ENCODE data around the gene SLC37A4. TPM values are rescaled to one million over a fixed set of nuclear protein-coding genes. Genes with fewer than 3 reads are reported as not detected.
A peak's percentile ranks its signal among the peaks of the same experiment; 100 is the strongest.

Gene SLC37A4
- total and polyA plus RNA-seq, 2 of the 13 experiments (the other 11 are each of a cell fraction or from before 2014, with no cell fraction given) = 43.0 to 56.1 TPM

GRCh38 chr11:119057000-119057769 is 26.5 kb upstream of the SLC37A4 start, which contains the start of gene HYOU1 (continued):
- TF ChIP-seq IRF2 (CRISPR knock-in tag; IDR thresholded peaks at IDR 0.05) = no peak
- TF ChIP-seq ZNF83 (CRISPR knock-in tag; IDR thresholded peaks at IDR 0.05; ENCODE audit: borderline replicate concordance) = no peak
- no peak for TF ChIP-seq REXO4 (CRISPR knock-in tag; IDR thresholded peaks at IDR 0.05; ENCODE audit: borderline replicate concordance)
- no peak for TF ChIP-seq ZNF280B (CRISPR knock-in tag; IDR thresholded peaks at IDR 0.05; ENCODE audit: borderline replicate concordance)
- TF ChIP-seq DNMT1 (CRISPR knock-in tag; IDR thresholded peaks at IDR 0.05) = no peak
- no peak for TF ChIP-seq FOXP4 (CRISPR knock-in tag; IDR thresholded peaks at IDR 0.05)
- no peak for TF ChIP-seq ZNF766 (CRISPR knock-in tag; IDR thresholded peaks at IDR 0.05; ENCODE audit: borderline replicate concordance)
- TF ChIP-seq ZNF816 (CRISPR knock-in tag; IDR thresholded peaks at IDR 0.05; ENCODE audit: borderline replicate concordance) = no peak
- TF ChIP-seq ADNP (CRISPR knock-in tag; IDR thresholded peaks at IDR 0.05) = no peak
- no peak; the same call in 1 of the 2 replicates for TF ChIP-seq HCFC1 (IDR thresholded peaks at IDR 0.05; ENCODE audit: low read depth, low read length)
- no peak for TF ChIP-seq ZSCAN12 (CRISPR knock-in tag; IDR thresholded peaks at IDR 0.05)
- peak; percentile 56 for TF ChIP-seq ZNF747 (CRISPR knock-in tag; IDR thresholded peaks at IDR 0.05; ENCODE audit: borderline replicate concordance)
- TF ChIP-seq NR2F1 (CRISPR knock-in tag; IDR thresholded peaks at IDR 0.05) = peak; percentile 48 to 91; a peak in 3 of 4 replicates
- TF ChIP-seq GATA4 (IDR thresholded peaks at IDR 0.05; ENCODE audit: borderline replicate concordance, low read depth) = no peak
- no peak for TF ChIP-seq SRF (IDR thresholded peaks at IDR 0.05; ENCODE audit: low read depth, low read length)
- no peak for TF ChIP-seq ZNF556 (CRISPR knock-in tag; IDR thresholded peaks at IDR 0.05; ENCODE audit: borderline replicate concordance)
- TF ChIP-seq SOX13 (IDR thresholded peaks at IDR 0.05) = no peak
- peak in 1 of 2 experiments; percentile 40; a peak in 2 of 4 replicates for TF ChIP-seq SOX13 (CRISPR knock-in tag; conservative IDR thresholded peaks at IDR 0.05 in 1 of 2, IDR thresholded peaks at IDR 0.05 in 1 of 2)
- no peak for TF ChIP-seq ZMYM3 (CRISPR knock-in tag; IDR thresholded peaks at IDR 0.05)
- TF ChIP-seq GFI1 (CRISPR knock-in tag; IDR thresholded peaks at IDR 0.05; ENCODE audit: borderline replicate concordance) = no peak
- 0 out of 2 replicates have a peak, but pooled peaks have one; percentile 9 for TF ChIP-seq PRDM10 (CRISPR knock-in tag; IDR thresholded peaks at IDR 0.05; ENCODE audit: low read depth)
- no peak for TF ChIP-seq FOSL2 (CRISPR knock-in tag; IDR thresholded peaks at IDR 0.05)
- peak; percentile 56 for TF ChIP-seq ASH2L (IDR thresholded peaks at IDR 0.05; ENCODE audit: insufficient read length, low read depth, low read length)

All from HepG2 (cell line).